ENCODE measurements around the gene LMCD1. TPM values are rescaled to one million over a fixed set of nuclear protein-coding genes. Genes with fewer than 3 reads are reported as not detected.
A peak's percentile ranks its signal among the peaks of the same experiment; 100 is the strongest.

Gene LMCD1
- total RNA-seq, 1 experiment from 2014 or later = 46.0 TPM

DNA sequence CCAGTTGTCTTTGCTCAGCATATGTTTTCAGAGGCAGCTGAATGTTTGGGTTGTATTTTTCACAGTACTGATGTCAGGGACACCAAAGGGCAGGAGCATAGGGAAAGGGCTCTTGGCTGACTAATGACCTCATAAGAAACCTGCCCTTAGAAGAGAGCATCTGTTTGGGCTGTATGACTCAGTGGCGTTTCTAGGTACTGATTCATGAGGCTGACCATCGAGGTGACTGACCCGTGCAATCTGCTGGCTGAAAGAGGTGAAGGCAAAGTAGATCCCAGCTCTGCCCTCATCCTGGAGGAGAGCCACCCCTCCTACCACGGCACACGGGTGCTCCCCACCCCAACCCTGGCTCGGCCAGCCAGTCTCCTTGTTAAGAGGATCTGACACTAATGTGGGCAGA lies 8.3 kb downstream of the LMCD1 start:
- H3K4me3 Mint-ChIP-seq (ENCODE audit: low read depth, unreplicated experiment) = no peak overlapping the region
- H3K4me1 Mint-ChIP-seq (ENCODE audit: low read depth, unreplicated experiment) = peaks cover 41% of the 10 kb centered on the region
- intact Hi-C loops (cut with micrococcal nuclease; ENCODE audit: unreplicated experiment) = no loop called here
- CTCF ChIA-PET = no interaction called here
- no peaks in the 10 kb centered on the region for H3K27me3 Mint-ChIP-seq (ENCODE audit: unreplicated experiment)
- peaks cover 12% of the 10 kb centered on the region for H3K36me3 Mint-ChIP-seq (ENCODE audit: insufficient read depth, unreplicated experiment)
- no peaks in the 10 kb centered on the region for H3K9me3 Mint-ChIP-seq (ENCODE audit: low read depth, unreplicated experiment)
- no peak for TF ChIP-seq CTCF (IDR thresholded peaks at IDR 0.05; ENCODE audit: unreplicated experiment)
- no TSS peak for BruUV-seq (replicated peaks)
- H3K27ac Mint-ChIP-seq (ENCODE audit: unreplicated experiment) = peak overlapping the region; percentile 11
- peak; percentile 16 for DNase-seq

DNA sequence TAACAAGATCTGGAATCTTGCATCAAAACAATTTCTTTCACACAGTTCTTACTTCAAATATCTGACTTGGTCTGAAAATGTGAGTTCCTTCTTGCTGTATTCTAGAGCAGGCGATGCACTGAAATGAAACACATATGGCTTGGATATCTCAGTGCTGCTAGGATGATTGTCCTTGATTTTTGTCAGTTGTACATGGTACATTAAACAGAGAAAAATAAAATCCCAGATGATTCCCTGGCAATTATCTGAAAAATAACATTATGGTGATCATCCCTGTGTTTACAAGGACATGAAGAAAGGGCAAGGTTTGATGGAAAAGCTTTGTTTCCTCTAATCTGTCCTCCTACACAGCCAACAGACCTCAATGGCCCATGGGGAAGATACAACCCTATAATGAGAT lies 10.6 kb downstream of the LMCD1 start:
- CTCF ChIA-PET = no interaction called here
- intact Hi-C loops (cut with micrococcal nuclease; ENCODE audit: unreplicated experiment) = no loop called here
- Mint-ChIP-seq H3K4me3 (ENCODE audit: low read depth, unreplicated experiment) (no peak overlapping the region), H3K27ac (ENCODE audit: unreplicated experiment) (no peak overlapping the region), H3K36me3 (ENCODE audit: insufficient read depth, unreplicated experiment) (peaks cover 12% of the 10 kb centered on the region), H3K27me3 (ENCODE audit: unreplicated experiment) (no peaks in the 10 kb centered on the region), H3K4me1 (ENCODE audit: low read depth, unreplicated experiment) (peaks cover 22% of the 10 kb centered on the region), H3K9me3 (ENCODE audit: low read depth, unreplicated experiment) (no peaks in the 10 kb centered on the region)
- no peak for TF ChIP-seq CTCF (IDR thresholded peaks at IDR 0.05; ENCODE audit: unreplicated experiment)
- DNase-seq = no peak
- BruUV-seq (replicated peaks) = no TSS peak

DNA sequence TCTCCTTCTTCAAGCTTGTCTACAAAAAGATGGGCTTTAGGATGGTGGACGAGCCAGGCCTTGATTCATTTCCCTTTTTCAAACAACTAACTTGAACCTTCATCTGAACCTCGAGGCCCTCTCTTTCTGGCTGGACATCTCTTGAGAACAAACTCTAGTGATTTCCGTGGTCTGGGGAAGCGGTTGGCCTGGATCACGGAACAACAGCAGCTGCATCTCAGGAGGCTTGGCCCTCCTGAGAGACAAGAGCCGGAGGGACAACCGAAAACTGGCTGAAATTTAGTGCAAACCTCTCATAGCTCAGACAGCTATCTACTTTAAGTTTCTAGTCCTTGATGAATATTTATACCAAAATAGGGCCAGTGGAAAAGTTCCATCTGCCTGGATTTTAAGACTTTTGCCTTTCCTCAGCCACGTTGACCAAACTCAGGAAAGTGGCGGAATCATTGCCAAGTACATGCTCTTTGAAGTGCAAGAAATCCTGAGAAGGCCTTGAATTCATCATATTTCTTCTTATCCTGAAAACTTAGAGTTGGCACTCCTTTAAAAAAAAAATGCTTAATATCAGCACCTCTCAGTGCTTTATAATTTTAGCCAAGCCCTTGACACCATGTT lies 14.5 kb downstream of the LMCD1 start:
- no TSS peak for BruUV-seq (replicated peaks)
- Mint-ChIP-seq H3K9me3 (ENCODE audit: low read depth, unreplicated experiment) (peaks cover 3% of the 10 kb centered on the region), H3K4me1 (ENCODE audit: low read depth, unreplicated experiment) (peaks cover 18% of the 10 kb centered on the region), H3K4me3 (ENCODE audit: low read depth, unreplicated experiment) (no peak overlapping the region), H3K27me3 (ENCODE audit: unreplicated experiment) (no peaks in the 10 kb centered on the region), H3K27ac (ENCODE audit: unreplicated experiment) (no peak overlapping the region), H3K36me3 (ENCODE audit: insufficient read depth, unreplicated experiment) (peaks cover 3% of the 10 kb centered on the region)
- TF ChIP-seq CTCF (IDR thresholded peaks at IDR 0.05; ENCODE audit: unreplicated experiment) = no peak
- DNase-seq = no peak
- CTCF ChIA-PET = interaction anchor here (0.6 kb wide), 1 partner anchor 32 kb away, joined by 3 read pairs; no protein-coding TSS in a partner anchor
- intact Hi-C loops (cut with micrococcal nuclease; ENCODE audit: unreplicated experiment) = no loop called here

DNA sequence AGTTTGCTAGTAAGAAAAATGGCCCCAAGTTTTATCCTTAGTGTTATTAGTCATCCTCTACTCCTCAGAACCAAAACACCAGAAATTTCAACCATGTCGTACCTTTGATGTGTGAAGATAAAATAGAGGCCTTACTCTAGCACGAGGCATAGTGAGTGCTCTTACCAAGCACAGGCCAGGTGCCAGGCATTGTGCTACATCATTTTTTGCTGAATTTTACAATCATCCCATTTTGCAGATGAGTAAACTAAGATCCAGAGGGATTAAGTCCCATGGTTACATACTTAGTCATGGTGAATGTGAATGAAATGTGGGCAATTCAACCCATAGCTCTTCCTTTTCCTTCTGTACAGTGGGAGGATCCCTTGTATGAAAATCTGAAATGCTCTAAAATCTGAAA lies 15.2 kb downstream of the LMCD1 start:
- Mint-ChIP-seq H3K4me3 (ENCODE audit: low read depth, unreplicated experiment) (no peak overlapping the region), H3K27me3 (ENCODE audit: unreplicated experiment) (no peaks in the 10 kb centered on the region), H3K9me3 (ENCODE audit: low read depth, unreplicated experiment) (peaks cover 3% of the 10 kb centered on the region), H3K27ac (ENCODE audit: unreplicated experiment) (no peak overlapping the region), H3K36me3 (ENCODE audit: insufficient read depth, unreplicated experiment) (peaks cover 9% of the 10 kb centered on the region), H3K4me1 (ENCODE audit: low read depth, unreplicated experiment) (peaks cover 18% of the 10 kb centered on the region)
- no peak for TF ChIP-seq CTCF (IDR thresholded peaks at IDR 0.05; ENCODE audit: unreplicated experiment)
- intact Hi-C loops (cut with micrococcal nuclease; ENCODE audit: unreplicated experiment) = no loop called here
- CTCF ChIA-PET = no interaction called here
- BruUV-seq (replicated peaks) = no TSS peak
- no peak for DNase-seq
